Fibroblast of villous mesenchyme (primary cell): Measurements from ENCODE around the gene ARRDC2. TPM values are rescaled to one million over a fixed set of nuclear protein-coding genes. Genes with fewer than 3 reads are reported as not detected.

ENCODE experiments used
- DNase-seq: peaks from one replicate; pipeline ENCODE4 v3.0.0-alpha.2; 2010; ENCODE audit warnings: low read depth
- H3K4me3 ChIP-seq: 2 replicates; pipeline ENCODE4 v1.5.1; 2011; ENCODE audit warnings: low read depth, mild to moderate bottlenecking, low read length
- total RNA-seq: library from RNA; depleted of rRNA; stranded (reverse); fragments of >200 nt; gene quantifications from 2 replicates; pipeline ENCODE4 v1.2.3, GENCODE V29; 2012
- TF ChIP-seq, protein P1 (sequence below): IDR thresholded peaks from 2 replicates; pipeline ENCODE4 v1.5.1; 2012; ENCODE audit warnings: low read depth, mild to moderate bottlenecking, low read length; ENCODE audit not compliant: insufficient read depth

Gene ARRDC2
- total RNA-seq, 1 donor: 3.9 TPM

DNA sequence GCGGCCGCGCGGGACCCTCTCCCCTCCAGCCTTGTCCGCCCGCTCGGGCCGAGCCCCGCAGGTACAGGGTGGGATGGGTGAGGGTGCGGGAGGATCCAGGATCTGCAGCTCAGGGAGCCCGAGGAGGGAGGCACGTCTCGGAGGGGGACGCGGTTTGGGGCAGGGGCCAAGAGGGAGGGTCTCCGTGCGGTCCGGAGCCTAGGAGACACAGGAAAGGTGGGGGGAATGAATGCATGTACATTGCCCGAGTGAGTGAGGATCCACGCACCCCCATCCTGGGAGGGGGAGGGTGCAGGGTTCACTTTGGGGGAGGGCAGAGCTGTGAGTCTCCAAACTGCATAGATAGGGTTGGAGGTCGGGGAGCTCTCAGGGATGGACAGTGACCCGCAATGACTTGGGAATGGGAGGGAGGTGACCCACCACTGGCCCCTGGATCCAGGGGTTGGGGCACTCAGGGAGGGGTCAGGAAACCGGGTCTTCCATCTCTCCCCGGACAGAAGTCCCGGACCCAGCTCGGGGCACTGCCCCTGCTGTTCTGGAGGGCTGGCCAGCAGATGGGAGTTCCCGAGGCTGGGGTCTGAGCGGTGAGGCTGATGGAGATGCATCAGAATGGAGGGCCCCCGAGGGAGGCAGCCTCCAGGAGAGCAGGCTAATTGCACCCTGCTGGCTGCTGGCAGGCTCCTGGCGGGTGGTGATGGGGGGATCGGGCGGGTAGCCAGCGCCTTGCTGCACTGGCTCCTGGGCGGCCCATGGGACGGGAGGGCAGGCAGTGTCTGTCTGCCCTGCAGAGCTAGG lies 40.5 kb upstream of the ARRDC2 start:
- H3K4me3 ChIP-seq: no peak overlapping the region
- TF ChIP-seq, protein P1, sequence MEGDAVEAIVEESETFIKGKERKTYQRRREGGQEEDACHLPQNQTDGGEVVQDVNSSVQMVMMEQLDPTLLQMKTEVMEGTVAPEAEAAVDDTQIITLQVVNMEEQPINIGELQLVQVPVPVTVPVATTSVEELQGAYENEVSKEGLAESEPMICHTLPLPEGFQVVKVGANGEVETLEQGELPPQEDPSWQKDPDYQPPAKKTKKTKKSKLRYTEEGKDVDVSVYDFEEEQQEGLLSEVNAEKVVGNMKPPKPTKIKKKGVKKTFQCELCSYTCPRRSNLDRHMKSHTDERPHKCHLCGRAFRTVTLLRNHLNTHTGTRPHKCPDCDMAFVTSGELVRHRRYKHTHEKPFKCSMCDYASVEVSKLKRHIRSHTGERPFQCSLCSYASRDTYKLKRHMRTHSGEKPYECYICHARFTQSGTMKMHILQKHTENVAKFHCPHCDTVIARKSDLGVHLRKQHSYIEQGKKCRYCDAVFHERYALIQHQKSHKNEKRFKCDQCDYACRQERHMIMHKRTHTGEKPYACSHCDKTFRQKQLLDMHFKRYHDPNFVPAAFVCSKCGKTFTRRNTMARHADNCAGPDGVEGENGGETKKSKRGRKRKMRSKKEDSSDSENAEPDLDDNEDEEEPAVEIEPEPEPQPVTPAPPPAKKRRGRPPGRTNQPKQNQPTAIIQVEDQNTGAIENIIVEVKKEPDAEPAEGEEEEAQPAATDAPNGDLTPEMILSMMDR: no peak
- DNase-seq: no peak

DNA sequence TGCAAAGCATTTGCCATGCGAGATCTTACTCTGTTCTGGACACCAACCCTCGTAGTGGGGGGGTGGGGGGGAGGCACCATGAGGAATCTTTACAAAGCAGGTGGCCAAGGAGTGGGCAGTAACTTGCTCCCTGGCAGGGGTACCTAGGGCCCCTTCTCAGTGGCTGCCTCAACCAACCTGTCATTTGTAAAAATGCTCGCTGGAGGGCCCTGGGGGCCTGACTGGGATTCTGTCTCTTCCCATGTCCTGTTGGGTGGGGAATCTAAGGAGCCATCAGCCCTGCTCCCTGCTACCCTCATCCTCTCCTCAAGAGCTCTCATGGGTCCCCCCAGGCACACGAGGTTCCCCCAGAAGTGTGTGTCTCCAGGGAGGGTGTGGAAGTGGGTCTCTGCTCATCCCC lies 39.6 kb upstream of the ARRDC2 start:
- TF ChIP-seq, protein P1: no peak
- no peak overlapping the region for H3K4me3 ChIP-seq
- no peak for DNase-seq

DNA sequence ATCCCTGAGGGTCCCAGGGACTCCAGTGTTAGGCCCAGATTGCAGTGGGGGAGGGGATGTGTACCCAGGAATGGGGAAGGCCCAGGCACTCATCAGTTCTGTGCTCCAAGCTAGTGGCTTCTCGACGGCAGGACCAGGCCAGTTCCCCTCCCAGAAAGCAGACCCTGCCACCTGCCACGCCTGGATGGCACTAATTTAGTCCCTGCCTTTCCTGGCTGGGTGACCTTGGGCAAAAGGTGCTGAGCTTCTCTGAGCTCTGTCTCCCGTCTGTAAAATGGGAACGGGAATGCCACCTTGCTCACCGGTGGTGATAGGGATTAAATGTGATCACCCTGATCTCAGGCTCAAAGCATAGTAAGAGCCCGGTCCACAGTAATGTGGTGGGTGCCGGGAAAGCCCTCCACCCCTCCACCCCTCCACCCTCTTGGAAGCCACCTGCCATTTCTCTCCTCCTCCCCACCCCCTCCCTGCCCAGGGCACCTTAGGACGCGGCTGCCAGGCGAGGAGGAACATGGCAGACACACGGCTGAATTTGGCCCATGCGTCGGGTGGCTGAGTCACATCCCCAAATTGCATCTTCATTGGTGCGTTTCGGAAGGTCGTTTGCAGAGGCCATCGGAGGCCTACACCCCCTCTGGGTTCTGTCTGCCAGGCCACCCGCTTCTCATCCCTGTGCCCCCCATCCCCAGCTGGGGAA lies 38.7 kb upstream of the ARRDC2 start:
- DNase-seq: no peak
- no peak overlapping the region for H3K4me3 ChIP-seq
- TF ChIP-seq, protein P1: no peak

DNA sequence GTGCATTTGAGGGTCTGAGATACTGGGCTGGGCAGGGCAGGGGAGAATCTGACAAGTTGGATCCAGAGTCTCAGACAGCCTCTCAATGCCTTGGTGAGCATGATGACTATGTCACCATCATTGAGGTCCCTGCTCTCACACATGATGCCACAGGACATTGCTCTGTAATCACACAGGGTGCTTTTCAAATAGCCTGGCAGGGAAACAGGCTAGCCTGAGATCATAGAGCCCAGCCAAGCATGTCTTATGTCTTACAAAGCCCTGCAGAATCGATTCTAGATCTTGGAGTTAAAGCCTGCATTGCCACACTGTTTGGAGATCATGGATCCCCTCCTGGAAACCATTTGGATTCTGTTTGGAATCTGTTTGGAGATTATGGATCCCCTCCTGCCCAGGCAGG lies 35.7 kb upstream of the ARRDC2 start:
- H3K4me3 ChIP-seq: no peak overlapping the region
- TF ChIP-seq, protein P1: no peak
- no peak for DNase-seq

DNA sequence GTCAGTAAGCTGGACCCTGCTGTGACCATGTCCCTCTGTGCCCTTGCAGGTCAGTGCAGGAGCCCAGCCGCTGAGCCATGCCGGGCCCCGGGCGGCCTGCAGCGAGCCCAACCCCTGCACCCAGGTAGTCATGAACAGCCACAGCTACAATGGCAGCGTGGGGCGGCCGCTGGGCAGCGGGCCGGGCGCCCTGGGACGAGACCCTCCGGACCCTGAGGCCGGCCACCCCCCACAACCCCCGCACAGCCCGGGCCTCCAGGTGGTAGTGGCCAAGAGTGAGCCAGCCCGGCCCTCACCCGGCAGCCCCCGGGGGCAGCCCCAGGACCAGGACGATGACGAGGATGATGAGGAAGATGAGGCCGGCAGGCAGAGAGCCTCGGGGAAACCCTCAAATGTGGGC lies 34.2 kb upstream of the ARRDC2 start:
- TF ChIP-seq, protein P1: no peak
- H3K4me3 ChIP-seq: no peak overlapping the region
- DNase-seq: no peak

DNA sequence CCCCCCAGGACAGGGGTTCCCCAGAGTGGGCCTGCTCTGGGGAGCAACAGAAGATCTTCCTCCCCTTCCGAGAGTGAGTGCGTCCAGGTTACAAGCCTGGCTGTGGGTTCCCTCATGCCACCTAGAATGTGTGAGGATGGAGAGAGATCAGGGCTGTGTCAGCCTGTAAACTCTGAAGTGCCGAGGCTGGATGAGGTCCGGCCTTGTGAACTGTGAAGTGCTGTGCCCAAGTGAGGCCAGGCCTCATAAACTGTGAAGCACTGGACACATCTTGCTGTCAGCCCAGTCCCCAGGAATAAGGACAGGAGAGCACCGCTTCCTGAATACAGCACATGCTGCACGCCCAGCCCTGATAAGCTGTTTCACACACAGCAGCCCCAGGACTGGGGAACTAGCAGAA lies 33.4 kb upstream of the ARRDC2 start:
- DNase-seq: no peak
- TF ChIP-seq, protein P1: no peak
- H3K4me3 ChIP-seq: no peak overlapping the region
